GM10248 (cell line): Measurements from ENCODE around the gene ROMO1.

Experiments
- CTCF ChIA-PET: fragments of 300-600 bp; sonication (Branson Sonifier 250); formaldehyde crosslinking; extraction: SDS; loops from one replicate; lab custom pipeline; 2021; ENCODE audit warnings: antibody characterized with exemption; lab: Yijun Ruan, JAX
- POLR2A ChIA-PET: fragments of 350-650 bp; sonication (Branson Sonifier 250); formaldehyde crosslinking; extraction: SDS; loops from one replicate; lab custom pipeline; 2020; ENCODE audit warnings: antibody characterized with exemption; lab: Yijun Ruan, JAX
- DNase-seq: peaks from one replicate; pipeline ENCODE4 v3.0.0; 2012; ENCODE audit errors: extremely low spot score
- CTCF ChIP-seq: IDR thresholded peaks from 2 replicates; pipeline ENCODE4 v1.5.1; 2012; ENCODE audit warnings: mild to moderate bottlenecking, low read depth; ENCODE audit errors: extremely low read depth, missing control alignments, control extremely low read depth

ROMO1 gene

GRCh38 chr20:35726842-35727711 is 27.9 kb downstream of the ROMO1 start:
- TF ChIP-seq CTCF: no peak
- DNase-seq: no peak
- ChIA-PET CTCF (no interaction called here), POLR2A (interaction anchor here (0.6 to 7.0 kb wide), 9 partner anchors 8 to 227 kb away, joined by 3 to 81 read pairs (median 4); partner anchors contain the start of genes PHF20 and RBM39)

DNA sequence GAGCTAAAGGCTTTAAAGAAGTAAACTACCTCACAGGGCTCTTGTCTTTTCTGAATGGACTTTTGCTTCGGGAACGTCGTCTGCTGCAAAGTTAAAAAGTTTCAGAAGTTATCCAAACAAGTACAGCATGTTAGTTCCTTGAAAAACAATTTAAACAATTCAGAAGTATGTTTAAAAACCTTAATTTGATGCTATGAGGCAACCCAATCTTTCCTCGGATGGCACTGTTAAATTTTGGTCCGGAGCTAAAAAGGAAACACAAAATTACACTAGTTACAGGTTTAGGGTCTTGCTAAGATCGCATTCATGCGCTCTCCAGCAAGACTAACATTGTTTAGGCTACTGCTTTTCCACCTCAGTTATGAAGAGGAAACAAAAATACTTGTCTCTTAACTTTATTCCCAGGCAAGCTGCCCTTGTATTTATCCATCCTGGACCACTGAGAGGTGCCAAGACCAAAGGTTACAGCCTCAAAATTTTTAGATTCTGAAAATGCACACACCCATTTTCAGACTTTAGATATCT is 30.1 kb downstream of the ROMO1 start:
- TF ChIP-seq CTCF: no peak
- POLR2A ChIA-PET: interaction anchor here (1.6 to 7.0 kb wide), 3 partner anchors 10 to 65 kb away, joined by 7 to 81 read pairs (median 19); partner anchors contain the start of genes CPNE1, RBM12 and RBM39
- CTCF ChIA-PET: interaction anchor here (1.1 kb wide), 1 partner anchor 10 kb away, joined by 3 read pairs; no protein-coding TSS in a partner anchor
- DNase-seq: no peak

DNA sequence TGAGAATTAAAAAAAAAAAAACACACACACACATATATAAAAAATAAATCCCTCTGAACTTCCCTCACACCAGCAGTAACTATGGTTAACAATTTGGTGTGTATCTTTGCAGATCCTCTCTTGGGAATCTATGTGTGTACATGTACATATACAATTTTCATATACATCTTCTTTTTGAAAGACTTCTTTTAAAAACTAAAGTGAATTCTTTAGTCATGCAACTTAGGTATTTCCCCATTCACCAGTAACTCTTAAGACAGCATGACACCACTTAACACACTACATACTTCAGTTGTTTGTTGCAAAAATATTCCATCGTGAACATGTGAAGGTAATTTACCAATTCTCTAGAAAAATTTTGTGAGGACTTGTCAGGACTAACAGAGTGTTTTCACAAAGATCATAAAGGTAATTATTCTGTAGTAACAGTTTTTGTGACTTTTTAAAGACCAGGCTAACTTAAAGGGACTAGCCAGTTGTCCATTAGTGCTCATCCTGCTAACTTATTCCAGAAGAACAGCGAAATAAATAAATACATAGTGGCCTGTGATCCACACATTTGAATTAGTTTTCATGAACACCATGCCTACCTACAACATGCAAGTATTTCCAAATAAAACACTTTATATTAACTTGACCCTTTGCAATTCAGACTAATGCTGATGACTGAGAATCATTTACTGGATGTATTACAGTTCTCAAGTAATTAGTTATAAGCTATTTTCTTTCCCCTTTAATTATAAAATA is 30.8 kb downstream of the ROMO1 start:
- ChIA-PET POLR2A (interaction anchor here (0.9 to 7.0 kb wide), 4 partner anchors 8 to 42 kb away, joined by 4 to 81 read pairs (median 4); partner anchors contain the start of genes PHF20 and RBM39), CTCF (interaction anchor here (1.1 to 1.5 kb wide), 2 partner anchors 10 to 154 kb away, joined by 3 read pairs; no protein-coding TSS in a partner anchor)
- DNase-seq: no peak
- no peak for TF ChIP-seq CTCF

DNA sequence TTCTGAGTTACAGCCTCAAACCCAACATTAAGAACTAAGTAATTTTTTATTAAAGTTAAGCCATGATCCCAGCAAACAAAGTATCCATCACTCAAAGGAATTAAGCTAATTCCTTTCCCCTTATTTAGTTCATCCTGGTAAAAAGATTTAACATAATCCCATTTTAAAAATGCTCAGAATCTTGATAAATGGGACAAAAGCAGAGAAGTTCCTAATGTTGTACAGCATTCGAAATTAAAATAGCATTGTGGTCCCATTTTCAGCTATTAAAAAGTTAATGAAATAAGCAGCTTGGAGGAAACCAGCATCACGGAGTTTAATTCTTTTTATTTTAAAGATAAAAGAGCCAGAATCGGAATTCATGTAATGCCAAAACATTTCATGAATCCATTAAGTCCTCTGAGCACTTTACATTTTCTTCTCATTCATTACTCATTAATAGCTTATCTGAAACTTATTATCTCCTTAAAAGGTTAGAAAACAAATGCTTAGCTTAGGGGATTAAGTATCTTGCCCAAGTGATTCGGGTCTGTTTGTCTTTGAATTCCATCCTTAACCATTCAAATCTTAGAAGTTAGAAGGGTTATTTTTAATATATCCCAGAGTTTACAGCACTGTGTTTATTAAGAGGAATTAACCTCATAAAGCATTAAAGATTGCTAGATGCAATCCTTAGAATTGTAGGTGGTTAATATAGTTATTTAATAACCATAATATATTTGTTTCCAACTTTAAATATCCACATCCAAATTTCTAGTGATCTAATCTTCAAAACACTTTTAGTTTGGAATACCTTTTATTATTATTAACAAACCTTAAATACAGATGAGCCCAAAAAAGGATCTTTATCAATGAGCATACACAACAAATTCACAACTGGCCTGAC is 31.6 kb downstream of the ROMO1 start:
- ChIA-PET CTCF (interaction anchor here (1.5 kb wide), 1 partner anchor 153 kb away, joined by 3 read pairs; no protein-coding TSS in a partner anchor), POLR2A (interaction anchor here (0.6 to 7.0 kb wide), 6 partner anchors 9 to 105 kb away, joined by 3 to 81 read pairs (median 4); partner anchors contain the start of genes PHF20 and RBM39)
- DNase-seq: no peak
- no peak for TF ChIP-seq CTCF

DNA sequence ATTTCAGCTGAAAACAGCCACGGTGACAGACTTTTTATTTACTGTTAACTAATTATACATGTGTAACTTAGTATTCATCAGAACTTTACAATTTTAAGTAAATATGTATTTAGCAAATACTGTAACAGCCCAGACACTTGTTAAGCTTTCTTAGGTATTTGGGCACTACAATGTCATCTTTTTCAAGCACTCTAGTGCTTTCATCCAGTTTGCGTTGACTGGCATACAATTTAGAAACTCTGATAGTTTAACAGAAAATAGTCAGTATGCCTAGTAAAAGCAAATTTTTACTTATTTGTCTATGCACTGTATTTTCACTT is 32.2 kb downstream of the ROMO1 start:
- POLR2A ChIA-PET: interaction anchor here (1.0 to 7.0 kb wide), 3 partner anchors 9 to 13 kb away, joined by 3 to 81 read pairs (median 5); partner anchors contain the start of gene RBM39
- DNase-seq: no peak
- no peak for TF ChIP-seq CTCF
- CTCF ChIA-PET: interaction anchor here (1.5 kb wide), 1 partner anchor 153 kb away, joined by 3 read pairs; no protein-coding TSS in a partner anchor
